ENCODE data around the gene TRPC3.
A peak's percentile ranks its signal among the peaks of the same experiment; 100 is the strongest.

The TRPC3 gene

DNA sequence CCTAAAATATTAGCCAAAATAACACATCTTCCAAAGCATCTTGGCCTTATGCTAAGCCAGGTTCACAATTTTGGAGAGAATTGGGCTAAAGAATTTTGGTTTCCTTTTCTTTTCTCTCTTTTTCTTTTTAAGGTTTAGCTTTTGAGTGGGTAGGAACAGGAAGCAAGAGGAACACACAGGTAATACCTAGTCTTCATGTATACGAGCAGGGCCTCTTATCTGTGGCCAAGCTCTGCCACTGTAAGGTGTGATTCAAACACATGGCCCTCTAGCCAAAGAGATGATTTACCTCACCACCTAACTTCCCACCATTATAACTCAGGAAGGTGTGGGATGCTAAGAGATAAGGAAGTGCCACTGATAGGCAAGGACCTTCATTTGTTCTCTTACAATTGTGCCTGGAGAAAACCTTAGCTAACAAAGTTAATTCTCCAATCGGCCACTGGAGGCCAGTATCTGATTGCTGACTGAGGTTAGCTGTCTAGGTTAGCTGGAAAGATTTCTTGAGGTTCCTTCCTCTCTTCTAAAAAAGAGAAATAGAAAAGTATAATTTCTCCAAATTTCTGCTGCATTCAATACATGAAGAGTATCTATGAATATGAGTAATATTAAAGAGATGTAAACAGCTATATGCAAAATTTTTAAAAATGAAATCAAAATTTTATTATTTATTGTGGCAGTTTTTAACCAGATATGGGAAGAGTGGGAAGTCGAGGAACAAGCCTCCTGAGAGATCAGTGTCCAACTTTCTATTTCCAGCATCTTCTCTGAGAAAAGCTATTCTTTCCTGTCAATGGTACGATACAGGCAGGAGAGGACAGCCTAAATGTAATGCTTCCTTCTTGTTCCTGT is 51.5 kb downstream of the TRPC3 start:
- Histone ChIP-seq H3K9me3 (ENCODE audit: control insufficient read depth, low read depth, low read length) (no peaks in the 10 kb centered on the region), H3K4me1 (ENCODE audit: control insufficient read depth, low read depth, low read length) (no peaks in the 10 kb centered on the region), H3K27me3 (ENCODE audit: control insufficient read depth, insufficient read depth, low read length) (no peaks in the 10 kb centered on the region), H3K36me3 (ENCODE audit: control insufficient read depth, low read depth, low read length) (no peaks in the 10 kb centered on the region), H3K9ac (ENCODE audit: low read length) (no peak overlapping the region), H3K27ac (ENCODE audit: low read length) (no peak overlapping the region), H3K4me3 (ENCODE audit: low read length) (no peak overlapping the region)

DNA sequence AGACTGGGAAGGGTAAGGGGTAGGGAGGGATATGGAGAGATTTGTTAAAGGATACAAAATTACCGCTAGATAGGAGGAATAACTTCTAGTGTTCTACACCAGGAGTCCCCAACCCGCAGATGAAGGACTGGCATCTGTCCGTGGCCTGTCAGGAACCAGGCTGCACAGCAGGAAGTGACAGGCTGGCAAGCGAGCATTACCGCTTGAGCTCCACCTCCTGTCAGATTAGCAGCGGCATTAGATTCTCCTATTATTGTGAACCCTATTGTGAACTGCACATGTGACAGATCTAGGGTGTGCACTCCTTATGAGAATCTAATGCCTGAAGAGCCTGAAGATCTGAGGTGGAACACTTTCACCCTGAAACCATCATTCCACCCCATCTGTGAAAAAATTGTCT is 53.7 kb downstream of the TRPC3 start:
- H3K9ac ChIP-seq (ENCODE audit: low read length) = no peak overlapping the region
- H3K27ac ChIP-seq (ENCODE audit: low read length) = no peak overlapping the region

DNA sequence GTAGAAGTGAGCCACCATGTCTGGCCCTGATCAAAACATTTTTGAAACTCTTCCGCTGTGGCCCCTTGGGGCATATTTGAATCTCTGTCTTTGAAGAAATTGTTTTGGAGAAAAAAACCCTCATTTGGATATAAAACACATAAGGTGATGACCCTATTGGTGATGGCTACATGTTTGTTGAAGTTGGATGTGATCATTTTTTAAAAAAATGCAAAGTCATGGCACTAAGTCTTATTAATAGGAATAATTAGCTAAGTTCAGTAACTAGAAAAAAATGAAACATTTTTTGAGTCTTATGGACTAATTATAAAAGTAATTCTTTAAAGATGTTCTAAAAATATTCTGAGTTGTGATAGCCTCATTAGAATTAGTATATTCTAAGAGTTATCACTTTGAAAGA is 63.7 kb downstream of the TRPC3 start:
- Histone ChIP-seq H3K27ac (ENCODE audit: low read length) (no peak overlapping the region), H3K4me3 (ENCODE audit: low read length) (no peak overlapping the region), H3K4me1 (ENCODE audit: control insufficient read depth, low read depth, low read length) (peaks cover 3% of the 10 kb centered on the region), H3K27me3 (ENCODE audit: control insufficient read depth, insufficient read depth, low read length) (no peaks in the 10 kb centered on the region), H3K9me3 (ENCODE audit: control insufficient read depth, low read depth, low read length) (no peaks in the 10 kb centered on the region), H3K36me3 (ENCODE audit: control insufficient read depth, low read depth, low read length) (no peaks in the 10 kb centered on the region), H3K9ac (ENCODE audit: low read length) (no peak overlapping the region)

More for the DNA sequence above, 53.7 kb downstream of the TRPC3 start:
- H3K4me3 ChIP-seq (ENCODE audit: low read length) = no peak overlapping the region
- no peaks in the 10 kb centered on the region for H3K9me3 ChIP-seq (ENCODE audit: control insufficient read depth, low read depth, low read length)
- no peaks in the 10 kb centered on the region for H3K27me3 ChIP-seq (ENCODE audit: control insufficient read depth, insufficient read depth, low read length)
- no peaks in the 10 kb centered on the region for H3K4me1 ChIP-seq (ENCODE audit: control insufficient read depth, low read depth, low read length)
- H3K36me3 ChIP-seq (ENCODE audit: control insufficient read depth, low read depth, low read length) = no peaks in the 10 kb centered on the region

GRCh38 chr4:121885115-121885514 is 66.7 kb downstream of the TRPC3 start:
- Histone ChIP-seq H3K36me3 (ENCODE audit: control insufficient read depth, low read depth, low read length) (no peaks in the 10 kb centered on the region), H3K4me1 (ENCODE audit: control insufficient read depth, low read depth, low read length) (peaks cover 3% of the 10 kb centered on the region), H3K9ac (ENCODE audit: low read length) (no peak overlapping the region), H3K4me3 (ENCODE audit: low read length) (no peak overlapping the region), H3K9me3 (ENCODE audit: control insufficient read depth, low read depth, low read length) (no peaks in the 10 kb centered on the region), H3K27ac (ENCODE audit: low read length) (no peak overlapping the region), H3K27me3 (ENCODE audit: control insufficient read depth, insufficient read depth, low read length) (no peaks in the 10 kb centered on the region)

DNA sequence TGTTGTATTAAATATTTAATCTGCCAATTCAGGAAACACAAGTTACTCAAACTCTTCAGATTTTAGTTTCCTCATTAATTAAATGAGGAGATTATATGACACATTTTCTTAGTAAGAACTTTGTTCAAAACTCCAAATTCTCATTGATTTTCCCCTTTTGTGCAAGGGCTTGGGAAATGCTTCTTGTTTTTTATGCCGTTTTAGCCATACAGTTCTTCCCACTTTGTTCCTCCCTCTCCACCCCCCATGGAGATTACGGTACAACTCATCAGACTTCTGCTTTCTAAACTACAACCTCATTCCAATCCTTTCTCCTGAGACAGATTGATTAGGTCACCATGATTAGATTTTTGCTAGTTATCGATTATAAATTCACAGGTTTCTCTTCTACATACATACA is 70.7 kb downstream of the TRPC3 start:
- no peaks in the 10 kb centered on the region for H3K27me3 ChIP-seq (ENCODE audit: control insufficient read depth, insufficient read depth, low read length)
- no peak overlapping the region for H3K9ac ChIP-seq (ENCODE audit: low read length)
- H3K36me3 ChIP-seq (ENCODE audit: control insufficient read depth, low read depth, low read length) = no peaks in the 10 kb centered on the region
- no peak overlapping the region for H3K4me3 ChIP-seq (ENCODE audit: low read length)
- H3K27ac ChIP-seq (ENCODE audit: low read length) = no peak overlapping the region
- H3K9me3 ChIP-seq (ENCODE audit: control insufficient read depth, low read depth, low read length) = no peaks in the 10 kb centered on the region
- peaks cover 3% of the 10 kb centered on the region for H3K4me1 ChIP-seq (ENCODE audit: control insufficient read depth, low read depth, low read length)

- H3K9me3 ChIP-seq (ENCODE audit: control insufficient read depth, low read depth, low read length) = no peaks in the 10 kb centered on the region
- peaks cover 3% of the 10 kb centered on the region for H3K4me1 ChIP-seq (ENCODE audit: control insufficient read depth, low read depth, low read length)
- H3K27ac ChIP-seq (ENCODE audit: low read length) = no peak overlapping the region
- H3K4me3 ChIP-seq (ENCODE audit: low read length) = no peak overlapping the region
- H3K36me3 ChIP-seq (ENCODE audit: control insufficient read depth, low read depth, low read length) = no peaks in the 10 kb centered on the region
- H3K9ac ChIP-seq (ENCODE audit: low read length) = no peak overlapping the region
- H3K27me3 ChIP-seq (ENCODE audit: control insufficient read depth, insufficient read depth, low read length) = no peaks in the 10 kb centered on the region
Observed at GRCh38 chr4:121879135-121879534, 72.7 kb downstream of the TRPC3 start.

GRCh38 chr4:121877041-121877773 is 74.7 kb downstream of the TRPC3 start:
- H3K36me3 ChIP-seq (ENCODE audit: control insufficient read depth, low read depth, low read length) = no peaks in the 10 kb centered on the region
- no peak overlapping the region for H3K4me3 ChIP-seq (ENCODE audit: low read length)
- no peaks in the 10 kb centered on the region for H3K9me3 ChIP-seq (ENCODE audit: control insufficient read depth, low read depth, low read length)
- H3K27ac ChIP-seq (ENCODE audit: low read length) = no peak overlapping the region
- no peaks in the 10 kb centered on the region for H3K27me3 ChIP-seq (ENCODE audit: control insufficient read depth, insufficient read depth, low read length)
- no peaks in the 10 kb centered on the region for H3K4me1 ChIP-seq (ENCODE audit: control insufficient read depth, low read depth, low read length)
- H3K9ac ChIP-seq (ENCODE audit: low read length) = no peak overlapping the region

DNA sequence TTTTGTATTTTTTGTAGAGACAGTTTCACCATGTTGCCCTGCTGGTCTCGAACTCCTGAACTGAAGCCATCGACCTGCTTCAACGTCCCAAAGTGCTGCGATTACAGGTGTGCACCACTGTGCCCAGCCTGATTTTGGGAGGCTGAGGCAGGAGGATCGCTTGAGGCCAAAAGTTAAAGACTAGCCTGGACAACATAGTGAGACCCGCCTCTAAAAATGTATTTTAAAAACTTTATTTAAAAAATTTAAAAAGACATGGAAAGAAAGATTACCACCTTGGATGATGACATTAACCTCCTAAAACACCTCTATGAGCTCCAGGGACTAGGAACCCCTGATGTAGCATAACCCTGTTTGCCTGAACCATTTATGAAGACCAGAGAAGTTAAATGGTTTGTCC is 75.8 kb downstream of the TRPC3 start:
- Histone ChIP-seq H3K4me3 (ENCODE audit: low read length) (no peak overlapping the region), H3K27me3 (ENCODE audit: control insufficient read depth, insufficient read depth, low read length) (no peaks in the 10 kb centered on the region), H3K27ac (ENCODE audit: low read length) (no peak overlapping the region), H3K9me3 (ENCODE audit: control insufficient read depth, low read depth, low read length) (no peaks in the 10 kb centered on the region), H3K9ac (ENCODE audit: low read length) (no peak overlapping the region), H3K4me1 (ENCODE audit: control insufficient read depth, low read depth, low read length) (no peaks in the 10 kb centered on the region), H3K36me3 (ENCODE audit: control insufficient read depth, low read depth, low read length) (no peaks in the 10 kb centered on the region)

- Histone ChIP-seq H3K27ac (ENCODE audit: low read length) (no peak overlapping the region), H3K4me1 (ENCODE audit: control insufficient read depth, low read depth, low read length) (no peaks in the 10 kb centered on the region), H3K36me3 (ENCODE audit: control insufficient read depth, low read depth, low read length) (no peaks in the 10 kb centered on the region), H3K9ac (ENCODE audit: low read length) (no peak overlapping the region), H3K9me3 (ENCODE audit: control insufficient read depth, low read depth, low read length) (no peaks in the 10 kb centered on the region), H3K27me3 (ENCODE audit: control insufficient read depth, insufficient read depth, low read length) (no peaks in the 10 kb centered on the region), H3K4me3 (ENCODE audit: low read length) (no peak overlapping the region)
Observed at GRCh38 chr4:121875652-121876051, 76.2 kb downstream of the TRPC3 start.

GRCh38 chr4:121873604-121874003 is 78.3 kb downstream of the TRPC3 start:
- H3K4me1 ChIP-seq (ENCODE audit: control insufficient read depth, low read depth, low read length) = no peaks in the 10 kb centered on the region

DNA sequence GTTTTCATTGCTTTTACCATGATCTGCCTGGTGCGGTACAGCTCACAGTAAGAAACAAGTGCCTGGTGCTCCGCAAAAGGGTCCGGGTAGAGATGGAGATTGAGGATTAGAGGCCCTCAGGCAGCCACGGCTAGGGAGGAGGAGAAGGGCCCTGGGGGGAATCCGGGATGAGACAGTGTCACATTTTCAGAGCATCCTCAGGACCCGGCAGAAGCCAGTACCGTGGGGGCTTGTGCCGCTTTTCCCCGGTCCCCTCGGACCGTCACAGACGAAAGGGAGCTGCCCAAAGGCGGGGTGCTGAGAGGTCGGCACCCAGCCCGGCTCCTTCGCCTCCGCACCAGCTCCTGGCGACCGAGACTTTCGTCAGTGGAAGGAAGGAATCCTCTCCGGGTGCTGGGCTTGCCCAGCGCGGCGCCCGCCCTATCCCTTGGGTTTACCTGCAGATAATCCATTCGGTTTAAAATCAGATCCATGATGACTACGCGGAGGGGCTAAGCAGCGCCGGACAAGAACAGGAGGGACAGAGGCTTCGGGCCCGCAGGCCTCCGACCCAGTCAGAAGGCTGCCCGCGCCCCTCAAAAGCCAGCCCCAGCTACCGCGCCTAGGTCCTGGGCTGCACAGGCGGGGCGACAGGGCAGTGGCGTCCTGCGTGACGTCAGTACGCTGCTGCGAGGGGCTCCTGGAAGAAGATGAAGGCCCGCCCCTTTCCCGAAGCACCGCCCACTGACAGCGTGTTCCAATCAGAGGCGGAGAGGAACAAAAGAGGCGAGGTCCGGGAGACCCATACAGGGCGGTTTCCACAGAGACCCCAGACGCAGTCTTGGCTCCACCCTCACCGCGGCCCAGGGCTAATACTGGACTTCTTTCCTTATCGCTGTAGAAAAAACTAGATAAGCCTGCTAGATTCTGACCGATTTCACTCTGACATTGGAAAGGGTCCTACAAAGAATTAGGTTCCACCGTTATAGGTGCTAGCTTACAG is 81.7 kb downstream of the TRPC3 start, which contains the start of gene BBS7:
Gene BBS7 (minus strand): TSS at position 634 of the 982 bp plus-strand sequence. CDS start 161 bp downstream, at position 473.
- Histone ChIP-seq H3K9me3 (ENCODE audit: control insufficient read depth, low read depth, low read length) (no peaks in the 10 kb centered on the region), H3K9ac (ENCODE audit: low read length) (peak within 1 kb of the TSS; percentile 54), H3K36me3 (ENCODE audit: control insufficient read depth, low read depth, low read length) (peaks cover 14% of the 10 kb centered on the region), H3K27ac (ENCODE audit: low read length) (no peak within 1 kb of the TSS), H3K4me3 (ENCODE audit: low read length) (peak within 1 kb of the TSS; percentile 68), H3K4me1 (ENCODE audit: control insufficient read depth, low read depth, low read length) (no peaks in the 10 kb centered on the region), H3K27me3 (ENCODE audit: control insufficient read depth, insufficient read depth, low read length) (no peaks in the 10 kb centered on the region)

More at GRCh38 chr4:121873604-121874003, 78.3 kb downstream of the TRPC3 start:
- Histone ChIP-seq H3K9me3 (ENCODE audit: control insufficient read depth, low read depth, low read length) (no peaks in the 10 kb centered on the region), H3K27me3 (ENCODE audit: control insufficient read depth, insufficient read depth, low read length) (no peaks in the 10 kb centered on the region), H3K4me3 (ENCODE audit: low read length) (no peak overlapping the region), H3K27ac (ENCODE audit: low read length) (no peak overlapping the region), H3K36me3 (ENCODE audit: control insufficient read depth, low read depth, low read length) (no peaks in the 10 kb centered on the region), H3K9ac (ENCODE audit: low read length) (no peak overlapping the region)

All from iPS-18a (cell line).